ENCODE results near the gene MT1G.
A peak's percentile ranks its signal among the peaks of the same experiment; 100 is the strongest.
"Not testable (repeated sequence)": the region's sequence is repeated elsewhere in the genome, so short reads cannot be mapped to it uniquely, and the experiment has no call there.

MT1G gene

DNA sequence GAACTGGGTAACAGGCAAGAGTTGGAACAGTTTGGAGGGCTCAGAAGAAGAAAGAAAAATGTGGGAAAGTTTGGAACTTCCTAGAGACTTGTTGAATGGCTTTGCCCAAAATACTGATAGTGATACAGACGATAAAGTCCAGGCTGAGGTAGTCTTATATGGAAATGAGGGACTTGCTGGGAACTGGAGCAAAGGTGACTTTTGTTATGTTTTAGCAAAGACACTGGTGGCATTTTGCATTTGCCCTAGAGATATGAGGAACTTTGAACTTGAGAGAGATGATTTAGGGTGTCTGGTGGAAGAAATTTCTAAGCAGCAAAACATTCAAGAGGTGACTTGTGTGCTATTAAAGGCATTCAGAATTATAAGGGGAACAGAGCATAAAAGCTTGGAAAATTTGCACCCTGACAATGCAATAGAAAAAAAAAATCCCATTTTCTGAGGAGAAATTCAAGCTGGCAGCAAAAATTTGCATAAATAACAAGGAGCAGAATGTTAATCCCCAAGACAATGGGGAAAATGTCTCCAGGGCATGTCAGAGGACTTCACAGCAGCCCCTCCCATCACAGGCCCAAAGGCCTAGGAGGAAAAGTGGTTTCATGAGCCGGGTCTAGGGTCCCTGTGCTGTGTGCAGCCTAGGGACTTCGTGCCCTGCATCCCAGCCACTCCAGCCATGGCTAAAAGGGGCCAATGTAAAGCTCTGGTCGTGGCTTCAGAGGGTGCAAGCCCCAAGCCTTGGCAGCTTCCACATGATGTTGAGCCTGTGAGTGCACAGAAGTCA is 46.0 kb downstream of the MT1G start:
- not testable (repeated sequence) for DNase-seq (ENCODE audit: low read depth in 2 of 2)

GRCh38 chr16:56620339-56620897 is 47.4 kb downstream of the MT1G start:
- no peak for DNase-seq (ENCODE audit: low read depth in 2 of 2)

- no peak for DNase-seq (ENCODE audit: low read depth in 2 of 2)
These were observed 49.7 kb downstream of the MT1G start for GRCh38 chr16:56618138-56618537.

GRCh38 chr16:56617212-56618085 is 50.4 kb downstream of the MT1G start:
- peak; percentile 45 to 63 for DNase-seq (ENCODE audit: low read depth in 2 of 2)
